Muscle layer of duodenum (tissue), 2 donors: ENCODE data around the gene ACSL1.
"Not testable (repeated sequence)": the region's sequence is repeated elsewhere in the genome, so short reads cannot be mapped to it uniquely, and the experiment has no call there.

Experiments used
- H3K27ac ChIP-seq: one replicate; pipeline ENCODE4 v1.7.0; 2013; ENCODE audit warnings: mild to moderate bottlenecking, low read length
- H3K27me3 ChIP-seq: one replicate; pipeline ENCODE4 v1.7.0; 2013; ENCODE audit warnings: low read depth, mild to moderate bottlenecking, control low read depth, low read length
- H3K36me3 ChIP-seq, 2 donors: one replicate each; pipeline ENCODE4 v1.7.0; 2013; ENCODE audit warnings: low read length in 2 of 2, control low read depth in 1 of 2, mild to moderate bottlenecking in 1 of 2; ENCODE audit not compliant: insufficient read depth in 2 of 2, control insufficient read depth in 1 of 2
- H3K4me1 ChIP-seq, 2 donors: one replicate each; pipeline ENCODE4 v1.7.0; 2013; ENCODE audit warnings: low read length in 2 of 2, mild to moderate bottlenecking in 2 of 2, control low read depth in 1 of 2, moderate library complexity in 1 of 2; ENCODE audit not compliant: insufficient read depth in 2 of 2, control insufficient read depth in 1 of 2
- H3K4me3 ChIP-seq, 2 donors: one replicate each; pipeline ENCODE4 v1.7.0; 2013; ENCODE audit warnings: low read length in 2 of 2, low read depth in 1 of 2, mild to moderate bottlenecking in 1 of 2
- H3K9me3 ChIP-seq, 2 donors: one replicate each; pipeline ENCODE4 v1.7.0; 2013; ENCODE audit warnings: low read length in 2 of 2, control low read depth in 1 of 2, mild to moderate bottlenecking in 1 of 2; ENCODE audit not compliant: control insufficient read depth in 1 of 2
- donor health status: healthy.

Gene ACSL1

DNA sequence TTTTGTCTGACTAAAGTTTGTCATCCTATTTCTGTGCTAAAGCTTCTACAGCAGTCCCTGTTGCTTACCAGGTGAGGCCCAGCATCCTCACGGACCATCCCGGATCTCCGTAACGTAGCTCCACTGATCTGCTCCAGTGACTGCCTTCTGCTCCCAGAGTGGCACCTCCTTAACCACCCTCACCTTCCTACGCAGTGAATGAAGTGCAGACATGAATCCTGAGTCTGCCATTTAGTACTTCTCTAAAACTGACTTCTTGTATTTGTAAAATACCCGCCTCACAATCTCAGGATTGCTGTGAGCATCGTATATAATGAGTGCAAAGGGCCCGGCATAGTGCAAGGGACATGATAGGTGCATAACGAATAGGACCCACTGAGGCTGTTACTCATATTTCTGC, 27.7 kb upstream of the ACSL1 start:
- Histone ChIP-seq H3K4me1 (no peaks in the 10 kb centered on the region), H3K4me3 (no peak overlapping the region), H3K36me3 (no peaks in the 10 kb centered on the region), H3K9me3 (no peaks in the 10 kb centered on the region), H3K27ac (no peak overlapping the region), H3K27me3 (no peaks in the 10 kb centered on the region)

DNA sequence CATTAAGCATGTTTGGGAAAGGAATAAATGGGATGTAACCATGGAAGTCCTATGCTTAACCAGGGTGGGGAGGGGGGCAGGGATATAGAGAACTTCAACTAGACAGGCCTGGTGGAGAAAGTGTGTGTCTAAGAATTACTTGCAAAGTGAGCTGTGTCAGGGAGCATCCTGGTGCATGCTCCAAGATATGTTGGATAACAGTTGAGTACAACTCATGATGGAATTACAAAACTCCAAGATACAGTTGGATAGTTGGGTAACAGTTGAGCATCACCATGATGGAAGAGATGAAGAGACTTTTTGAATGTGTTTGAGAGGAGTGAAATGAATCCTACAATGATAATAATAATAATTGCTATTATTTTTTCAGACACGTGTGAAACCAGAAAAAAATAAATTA, 26.1 kb upstream of the ACSL1 start:
- Histone ChIP-seq H3K36me3 (no peaks in the 10 kb centered on the region), H3K9me3 (no peaks in the 10 kb centered on the region), H3K4me3 (no peak overlapping the region), H3K27me3 (no peaks in the 10 kb centered on the region), H3K4me1 (no peaks in the 10 kb centered on the region), H3K27ac (no peak overlapping the region)

- Histone ChIP-seq H3K36me3 (no peaks in the 10 kb centered on the region), H3K4me1 (no peaks in the 10 kb centered on the region), H3K27me3 (no peaks in the 10 kb centered on the region), H3K27ac (peak overlapping the region; percentile 3), H3K9me3 (no peaks in the 10 kb centered on the region), H3K4me3 (no peak overlapping the region)
Measured at GRCh38 chr4:184851200-184851541, 25.4 kb upstream of the ACSL1 start.

GRCh38 chr4:184850431-184851199, 24.8 kb upstream of the ACSL1 start:
- Histone ChIP-seq H3K27ac (peak overlapping the region; percentile 3), H3K4me3 (no peak overlapping the region), H3K36me3 (no peaks in the 10 kb centered on the region), H3K27me3 (no peaks in the 10 kb centered on the region), H3K4me1 (no peaks in the 10 kb centered on the region), H3K9me3 (no peaks in the 10 kb centered on the region)

- Histone ChIP-seq H3K9me3 (no peaks in the 10 kb centered on the region), H3K27ac (no peak overlapping the region)
Measured at GRCh38 chr4:184850018-184850417, 24.2 kb upstream of the ACSL1 start.

GRCh38 chr4:184849185-184849584, 23.4 kb upstream of the ACSL1 start:
- H3K36me3 ChIP-seq = no peaks in the 10 kb centered on the region
- H3K4me1 ChIP-seq = no peaks in the 10 kb centered on the region
- H3K4me3 ChIP-seq = no peak overlapping the region
- no peaks in the 10 kb centered on the region for H3K9me3 ChIP-seq
- no peaks in the 10 kb centered on the region for H3K27me3 ChIP-seq
- H3K27ac ChIP-seq = peak overlapping the region; percentile 31

More at GRCh38 chr4:184850018-184850417, 24.2 kb upstream of the ACSL1 start:
- no peaks in the 10 kb centered on the region for H3K4me1 ChIP-seq
- H3K4me3 ChIP-seq = no peak overlapping the region
- no peaks in the 10 kb centered on the region for H3K36me3 ChIP-seq
- H3K27me3 ChIP-seq = no peaks in the 10 kb centered on the region

GRCh38 chr4:184848510-184848909, 22.7 kb upstream of the ACSL1 start:
- Histone ChIP-seq H3K27me3 (no peaks in the 10 kb centered on the region), H3K4me1 (no peaks in the 10 kb centered on the region), H3K4me3 (no peak overlapping the region), H3K36me3 (no peaks in the 10 kb centered on the region), H3K9me3 (no peaks in the 10 kb centered on the region), H3K27ac (no peak overlapping the region)

- Histone ChIP-seq H3K4me1 (no peaks in the 10 kb centered on the region), H3K27ac (no peak overlapping the region), H3K36me3 (no peaks in the 10 kb centered on the region), H3K27me3 (no peaks in the 10 kb centered on the region), H3K4me3 (no peak overlapping the region), H3K9me3 (no peaks in the 10 kb centered on the region)
Measured at GRCh38 chr4:184846531-184846930, 20.8 kb upstream of the ACSL1 start.

DNA sequence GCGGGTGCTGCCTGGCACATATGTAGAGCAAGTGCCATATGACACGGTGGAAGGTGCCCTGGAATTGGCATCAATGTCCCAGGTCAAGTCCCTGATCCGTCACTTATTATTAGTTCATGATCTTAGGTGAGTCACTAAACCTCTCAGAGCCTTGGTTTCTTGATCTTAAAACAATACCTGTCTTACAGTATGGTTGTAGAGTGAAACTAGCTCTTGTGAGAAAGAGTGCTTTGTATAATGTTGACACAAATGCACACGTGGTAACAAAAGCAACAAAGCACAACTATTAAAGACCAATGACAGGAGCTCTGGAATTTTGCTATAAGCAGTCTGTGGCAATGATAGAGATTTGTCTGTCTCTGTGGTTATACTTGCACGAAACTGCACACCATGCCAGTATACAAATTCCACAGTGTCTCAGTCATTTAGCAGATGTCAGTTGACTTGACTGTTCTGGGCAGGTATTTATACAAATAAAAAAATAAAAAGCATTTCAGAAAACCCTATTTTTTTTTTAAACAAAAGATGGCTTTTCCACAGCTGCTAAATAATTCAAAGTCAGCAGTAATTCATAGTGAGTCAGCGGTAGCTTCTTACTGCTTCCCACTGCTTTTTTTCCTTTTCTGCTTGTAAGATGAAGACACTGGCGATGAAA, 19.7 kb upstream of the ACSL1 start:
- Histone ChIP-seq H3K4me1 (no peaks in the 10 kb centered on the region), H3K27me3 (no peaks in the 10 kb centered on the region), H3K9me3 (no peaks in the 10 kb centered on the region), H3K27ac (no peak overlapping the region), H3K4me3 (no peak overlapping the region), H3K36me3 (no peaks in the 10 kb centered on the region)

GRCh38 chr4:184844742-184845141, 19.0 kb upstream of the ACSL1 start:
- Histone ChIP-seq H3K36me3 (no peaks in the 10 kb centered on the region), H3K27me3 (no peaks in the 10 kb centered on the region), H3K27ac (no peak overlapping the region), H3K9me3 (no peaks in the 10 kb centered on the region), H3K4me3 (no peak overlapping the region), H3K4me1 (no peaks in the 10 kb centered on the region)

- no peaks in the 10 kb centered on the region for H3K4me1 ChIP-seq
- no peaks in the 10 kb centered on the region for H3K27me3 ChIP-seq
- H3K9me3 ChIP-seq = no peaks in the 10 kb centered on the region
- H3K27ac ChIP-seq = no peak overlapping the region
- H3K36me3 ChIP-seq = no peaks in the 10 kb centered on the region
- H3K4me3 ChIP-seq = no peak overlapping the region
Measured at GRCh38 chr4:184843984-184844554, 18.3 kb upstream of the ACSL1 start.

- not testable (repeated sequence) for H3K27ac ChIP-seq, H3K4me3 ChIP-seq, H3K27me3 ChIP-seq, H3K36me3 ChIP-seq, H3K4me1 ChIP-seq, H3K9me3 ChIP-seq
Measured at GRCh38 chr4:184839075-184839399, 13.3 kb upstream of the ACSL1 start.
